Lower lobe of right lung (tissue), 2 donors: ENCODE data around the gene DDX11. TPM values are rescaled to one million over a fixed set of nuclear protein-coding genes. Genes with fewer than 3 reads are reported as not detected.
"Not testable (repeated sequence)": the region's sequence is repeated elsewhere in the genome, so short reads cannot be mapped to it uniquely, and the experiment has no call there.

Experiments
- ATAC-seq, 2 donors: fragments of 200-7000 bp; cut with Tn5 transposase; one replicate each; pipeline ENCODE4 v1.9.1; 2020 to 2022; ENCODE audit warnings: mild to moderate bottlenecking in 2 of 2, moderate library complexity in 2 of 2
- DNase-seq: peaks from one replicate; pipeline ENCODE4 v3.0.0-alpha.2; 2020
- H3K27ac ChIP-seq: fragments of 200-600 bp; one replicate; pipeline ENCODE4 v1.8.0; 2022
- H3K27me3 ChIP-seq: fragments of 200-600 bp; one replicate; pipeline ENCODE4 v1.8.0; 2022; ENCODE audit warnings: low read depth
- H3K36me3 ChIP-seq: fragments of 200-600 bp; one replicate; pipeline ENCODE4 v1.8.0; 2022; ENCODE audit warnings: mild to moderate bottlenecking
- H3K4me1 ChIP-seq: fragments of 200-600 bp; one replicate; pipeline ENCODE4 v1.8.0; 2022
- H3K4me3 ChIP-seq: fragments of 200-600 bp; one replicate; pipeline ENCODE4 v1.8.0; 2022; ENCODE audit warnings: mild to moderate bottlenecking
- H3K9me3 ChIP-seq: fragments of 200-600 bp; one replicate; pipeline ENCODE4 v1.8.0; 2022
- intact Hi-C: fragments of 100-400 bp; cut with DNase I; formaldehyde crosslinking; loops from one replicate; pipeline ENCODE4 v1.11.0; 2022
- total RNA-seq: library from RNA; stranded (reverse); fragmentation: NEBNext Ultra II Directional; extraction: Animal tissue kit (Norgen Biotek cat#: 25700); gene quantifications from one replicate; pipeline ENCODE4 v1.2.1, GENCODE V29; 2021
- TF ChIP-seq, protein P1 (sequence below): fragments of 200-600 bp; IDR thresholded peaks from one replicate; pipeline ENCODE4 v1.8.0; 2022; ENCODE audit warnings: antibody characterized with exemption, mild to moderate bottlenecking
- donor health status: DM: no; HTN: yes; CAD: no; lungs with severe emphysema.

The DDX11 gene
- total RNA-seq, 1 donor from 2014 or later = 8.9 TPM

DNA sequence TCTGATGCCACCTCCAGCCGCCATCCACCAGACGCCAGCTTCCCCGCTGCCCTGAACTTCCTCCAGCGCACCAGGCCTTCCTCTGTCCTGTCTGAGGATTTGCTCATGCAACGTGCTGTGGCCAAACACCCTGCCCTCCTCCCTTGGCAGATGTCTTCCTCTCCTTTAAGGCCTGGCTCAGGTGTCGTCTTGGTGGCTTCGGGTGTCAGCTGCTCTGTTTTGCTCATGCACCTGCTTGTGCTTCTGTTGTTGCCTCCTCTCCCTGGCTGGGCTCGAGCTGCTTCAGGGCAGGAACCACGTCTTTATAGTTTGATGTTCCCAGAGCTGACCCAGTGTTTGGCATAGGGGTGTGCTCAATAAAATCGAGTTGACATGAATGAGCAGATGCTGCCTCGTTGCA, 12.4 kb downstream of the DDX11 start:
- H3K27me3 ChIP-seq, H3K27ac ChIP-seq, DNase-seq, H3K4me1 ChIP-seq, ATAC-seq, intact Hi-C loops, H3K4me3 ChIP-seq, H3K36me3 ChIP-seq, H3K9me3 ChIP-seq: not testable (repeated sequence)

DNA sequence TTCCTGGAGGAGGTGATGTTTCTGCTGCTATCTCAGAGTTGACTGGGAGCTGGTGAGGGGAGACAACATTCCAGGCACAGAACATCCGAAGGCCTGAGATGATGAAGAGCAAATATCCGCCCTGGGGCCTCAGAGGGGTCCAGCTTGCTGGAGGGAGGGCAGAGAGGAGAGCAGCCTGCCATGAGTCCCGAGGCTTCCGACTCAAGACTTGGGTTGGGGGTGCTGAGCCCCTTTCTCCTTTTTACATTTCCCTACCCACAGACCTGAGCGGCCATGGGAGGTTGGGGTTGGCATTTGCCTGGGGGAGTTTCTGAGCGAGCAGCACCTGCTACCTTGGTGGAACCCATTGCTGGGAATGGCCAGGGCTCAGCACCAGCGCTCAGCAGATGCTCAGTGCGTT, 13.8 kb downstream of the DDX11 start:
- intact Hi-C loops, H3K4me3 ChIP-seq, H3K27me3 ChIP-seq, H3K27ac ChIP-seq, DNase-seq, ATAC-seq, H3K9me3 ChIP-seq, H3K4me1 ChIP-seq, H3K36me3 ChIP-seq: not testable (repeated sequence)

DNA sequence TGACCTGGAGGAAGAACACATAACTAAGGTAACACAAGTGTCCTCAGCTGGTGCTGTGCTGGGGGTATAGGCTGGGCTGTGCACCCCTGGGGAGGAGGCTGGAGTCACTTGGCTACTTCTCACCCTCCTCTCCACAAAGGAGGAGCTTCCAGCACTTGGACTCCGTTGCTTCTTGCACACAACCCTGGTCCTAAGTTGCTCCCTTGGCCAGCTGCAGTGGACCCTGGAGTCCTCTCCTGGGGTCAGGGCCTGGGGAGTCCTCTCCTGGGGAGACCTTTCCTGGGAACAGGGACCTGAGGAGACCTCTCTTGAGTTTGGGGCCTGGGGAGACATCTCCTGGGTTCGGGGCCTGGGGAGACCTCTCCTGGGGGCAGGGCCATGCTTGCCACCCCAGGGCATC, 14.3 kb downstream of the DDX11 start:
- H3K27ac ChIP-seq, H3K9me3 ChIP-seq, ATAC-seq, H3K27me3 ChIP-seq, DNase-seq, H3K4me1 ChIP-seq, H3K36me3 ChIP-seq, intact Hi-C loops, H3K4me3 ChIP-seq: not testable (repeated sequence)

DNA sequence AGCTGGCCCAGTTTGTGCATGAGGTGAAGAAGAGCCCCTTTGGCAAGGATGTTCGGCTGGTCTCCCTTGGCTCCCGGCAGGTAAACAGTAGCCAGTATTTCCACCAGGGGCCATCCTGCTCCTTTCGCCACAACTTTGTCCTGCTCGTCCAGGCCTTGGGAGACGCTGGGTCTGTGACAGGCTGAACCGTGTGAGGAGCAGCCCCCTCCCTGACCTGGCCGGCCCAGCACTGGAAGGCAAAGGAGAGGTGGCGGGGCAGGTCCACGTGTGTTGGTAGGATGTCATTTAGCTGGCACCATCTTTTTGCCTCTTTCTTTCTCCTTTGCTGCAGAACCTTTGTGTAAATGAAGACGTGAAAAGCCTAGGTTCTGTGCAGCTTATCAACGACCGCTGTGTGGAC, 15.4 kb downstream of the DDX11 start:
- no peaks in the 10 kb centered on the region for H3K27me3 ChIP-seq
- H3K27ac ChIP-seq = no peak overlapping the region
- no peak overlapping the region for H3K4me3 ChIP-seq
- H3K36me3 ChIP-seq = no peaks in the 10 kb centered on the region
- H3K4me1 ChIP-seq = no peaks in the 10 kb centered on the region
- no peaks in the 10 kb centered on the region for H3K9me3 ChIP-seq
- ATAC-seq = no peak
- intact Hi-C loops = no loop called here
- TF ChIP-seq, protein P1, sequence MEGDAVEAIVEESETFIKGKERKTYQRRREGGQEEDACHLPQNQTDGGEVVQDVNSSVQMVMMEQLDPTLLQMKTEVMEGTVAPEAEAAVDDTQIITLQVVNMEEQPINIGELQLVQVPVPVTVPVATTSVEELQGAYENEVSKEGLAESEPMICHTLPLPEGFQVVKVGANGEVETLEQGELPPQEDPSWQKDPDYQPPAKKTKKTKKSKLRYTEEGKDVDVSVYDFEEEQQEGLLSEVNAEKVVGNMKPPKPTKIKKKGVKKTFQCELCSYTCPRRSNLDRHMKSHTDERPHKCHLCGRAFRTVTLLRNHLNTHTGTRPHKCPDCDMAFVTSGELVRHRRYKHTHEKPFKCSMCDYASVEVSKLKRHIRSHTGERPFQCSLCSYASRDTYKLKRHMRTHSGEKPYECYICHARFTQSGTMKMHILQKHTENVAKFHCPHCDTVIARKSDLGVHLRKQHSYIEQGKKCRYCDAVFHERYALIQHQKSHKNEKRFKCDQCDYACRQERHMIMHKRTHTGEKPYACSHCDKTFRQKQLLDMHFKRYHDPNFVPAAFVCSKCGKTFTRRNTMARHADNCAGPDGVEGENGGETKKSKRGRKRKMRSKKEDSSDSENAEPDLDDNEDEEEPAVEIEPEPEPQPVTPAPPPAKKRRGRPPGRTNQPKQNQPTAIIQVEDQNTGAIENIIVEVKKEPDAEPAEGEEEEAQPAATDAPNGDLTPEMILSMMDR = no peak
- no peak for DNase-seq

DNA sequence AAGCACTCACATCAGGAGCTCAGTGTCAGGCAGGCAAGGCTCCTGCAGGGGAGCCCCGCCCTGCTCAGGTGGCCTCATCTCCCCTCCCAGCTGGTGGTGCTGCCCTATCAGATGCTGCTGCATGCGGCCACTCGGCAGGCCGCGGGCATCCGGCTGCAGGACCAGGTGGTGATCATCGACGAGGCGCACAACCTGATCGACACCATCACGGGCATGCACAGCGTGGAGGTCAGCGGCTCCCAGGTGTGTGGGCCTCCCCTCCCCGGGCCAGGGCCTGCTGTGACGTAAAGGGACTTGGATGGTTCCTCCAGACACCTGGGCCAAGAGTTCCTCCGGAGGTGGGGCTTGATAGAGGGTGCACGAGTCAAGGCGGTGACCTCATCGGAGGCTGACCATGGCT, 18.0 kb downstream of the DDX11 start:
- H3K4me1 ChIP-seq, H3K4me3 ChIP-seq, H3K9me3 ChIP-seq, H3K27ac ChIP-seq, intact Hi-C loops, DNase-seq, H3K36me3 ChIP-seq, H3K27me3 ChIP-seq, ATAC-seq: not testable (repeated sequence)

DNA sequence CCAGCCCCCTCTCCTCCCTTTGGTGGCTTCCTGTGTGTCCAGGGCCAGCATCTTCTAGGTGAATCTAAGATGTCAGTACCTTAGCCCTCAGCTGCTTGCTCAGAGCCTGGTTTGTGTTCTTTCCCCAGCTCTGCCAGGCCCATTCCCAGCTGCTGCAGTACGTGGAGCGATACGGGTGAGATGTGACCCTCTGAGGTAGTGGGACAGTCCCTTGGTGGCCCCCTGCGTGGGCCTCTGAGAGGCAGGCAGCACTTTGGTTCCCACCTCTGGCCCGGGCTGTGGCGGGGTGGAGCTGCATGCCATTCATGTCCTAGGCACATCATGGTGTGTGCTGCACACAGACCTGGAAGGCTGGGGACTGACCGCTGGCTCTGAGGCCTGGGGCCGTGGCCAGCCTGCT, 19.1 kb downstream of the DDX11 start:
- intact Hi-C loops, H3K27ac ChIP-seq, H3K4me3 ChIP-seq, DNase-seq, ATAC-seq, H3K4me1 ChIP-seq, H3K9me3 ChIP-seq, H3K27me3 ChIP-seq, H3K36me3 ChIP-seq: not testable (repeated sequence)

DNA sequence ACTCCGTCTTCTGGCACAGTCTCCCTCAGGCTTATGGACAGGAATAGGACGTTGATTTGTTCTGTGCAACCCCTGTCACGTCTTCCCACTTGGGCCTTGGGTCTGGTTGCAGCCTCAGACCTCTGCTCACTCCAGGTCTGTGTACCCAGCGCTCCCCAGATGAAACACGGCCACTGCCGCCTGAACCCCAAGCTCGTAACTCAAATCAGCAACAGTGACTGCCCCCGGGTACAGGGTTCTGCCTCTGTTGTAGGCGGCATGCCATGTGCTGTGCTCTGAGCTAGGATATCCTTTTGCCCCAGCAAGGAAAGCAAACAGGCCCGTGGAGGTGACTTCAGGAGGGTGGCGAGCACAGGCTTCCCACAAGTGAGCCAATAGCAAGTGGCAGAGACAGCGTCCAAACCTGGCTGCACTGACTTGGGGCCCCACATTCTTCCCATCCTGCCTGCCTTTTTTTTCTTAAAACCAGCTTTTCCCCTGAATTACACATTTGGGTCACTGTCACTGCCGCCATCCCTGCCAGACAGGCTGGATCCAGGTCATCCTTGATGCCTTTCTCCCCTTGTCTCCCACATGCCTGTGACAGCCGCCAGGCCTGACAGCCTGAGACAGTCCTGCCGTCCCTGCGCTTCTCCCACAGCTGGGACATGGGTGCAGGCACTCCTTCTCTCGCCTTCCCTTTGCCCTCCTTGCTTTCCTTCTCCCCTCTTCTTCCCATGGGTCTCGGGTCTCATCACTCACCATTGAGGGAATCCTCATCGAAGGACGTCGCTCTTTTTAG, 21.6 kb downstream of the DDX11 start:
- H3K27me3 ChIP-seq, intact Hi-C loops, H3K9me3 ChIP-seq, H3K4me3 ChIP-seq, ATAC-seq, H3K36me3 ChIP-seq, H3K4me1 ChIP-seq, DNase-seq, H3K27ac ChIP-seq: not testable (repeated sequence)

DNA sequence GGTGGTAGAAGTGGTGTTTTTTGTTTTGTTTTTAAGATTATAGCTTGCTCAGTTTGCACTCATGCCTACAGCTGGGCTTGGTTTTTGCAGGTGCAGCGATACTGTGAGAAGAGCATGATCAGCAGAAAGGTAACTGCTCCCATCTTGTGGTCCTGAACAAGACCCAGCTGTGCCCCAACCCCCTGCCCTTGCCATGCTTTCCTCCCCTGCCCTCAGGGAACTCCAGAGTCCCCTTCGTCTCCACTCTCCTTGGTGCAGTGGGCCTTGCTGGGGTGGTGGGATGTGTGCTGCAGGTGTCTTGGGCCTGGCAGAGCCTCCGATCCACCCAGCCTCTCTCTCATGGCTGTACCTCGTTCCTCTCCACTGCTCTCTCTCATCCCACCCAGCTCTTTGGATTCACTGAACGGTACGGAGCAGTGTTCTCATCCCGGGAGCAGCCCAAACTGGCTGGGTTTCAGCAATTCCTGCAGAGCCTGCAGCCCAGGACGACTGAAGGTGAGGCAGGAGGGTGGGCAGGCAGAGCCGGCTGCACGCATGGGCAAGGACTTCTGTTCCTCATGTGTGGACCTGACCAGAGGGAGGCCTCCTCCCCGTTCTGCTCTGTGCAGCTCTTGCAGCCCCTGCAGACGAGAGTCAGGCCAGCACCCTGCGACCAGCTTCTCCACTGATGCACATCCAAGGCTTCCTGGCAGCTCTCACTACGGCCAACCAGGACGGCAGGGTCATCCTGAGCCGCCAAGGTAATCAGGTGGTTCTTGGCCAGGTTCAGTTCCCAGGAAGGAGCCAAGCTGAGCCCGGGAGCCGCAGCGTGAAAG, 22.8 kb downstream of the DDX11 start:
- intact Hi-C loops, H3K27ac ChIP-seq, H3K27me3 ChIP-seq, ATAC-seq, H3K4me1 ChIP-seq, H3K36me3 ChIP-seq, H3K4me3 ChIP-seq, H3K9me3 ChIP-seq, DNase-seq: not testable (repeated sequence)

DNA sequence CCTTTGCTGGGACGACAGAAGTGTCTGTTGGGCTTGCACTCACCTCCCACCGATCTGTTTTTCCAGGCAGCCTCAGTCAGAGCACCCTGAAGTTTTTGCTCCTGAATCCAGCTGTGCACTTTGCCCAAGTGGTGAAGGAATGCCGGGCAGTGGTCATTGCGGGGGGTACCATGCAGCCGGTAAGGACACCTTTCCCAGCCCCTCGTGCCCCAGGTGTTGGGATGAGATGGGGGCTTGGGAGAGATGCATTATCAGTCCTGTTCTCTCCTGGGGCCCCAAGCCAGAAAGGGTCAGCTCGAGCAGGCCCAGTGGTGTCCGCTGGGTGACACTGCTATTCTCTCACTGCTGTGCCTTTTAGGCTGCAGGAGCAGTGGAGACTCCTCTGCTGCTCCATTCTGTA, 24.2 kb downstream of the DDX11 start:
- H3K27ac ChIP-seq, H3K27me3 ChIP-seq, intact Hi-C loops, H3K9me3 ChIP-seq, ATAC-seq, H3K36me3 ChIP-seq, H3K4me1 ChIP-seq, DNase-seq, H3K4me3 ChIP-seq: not testable (repeated sequence)

DNA sequence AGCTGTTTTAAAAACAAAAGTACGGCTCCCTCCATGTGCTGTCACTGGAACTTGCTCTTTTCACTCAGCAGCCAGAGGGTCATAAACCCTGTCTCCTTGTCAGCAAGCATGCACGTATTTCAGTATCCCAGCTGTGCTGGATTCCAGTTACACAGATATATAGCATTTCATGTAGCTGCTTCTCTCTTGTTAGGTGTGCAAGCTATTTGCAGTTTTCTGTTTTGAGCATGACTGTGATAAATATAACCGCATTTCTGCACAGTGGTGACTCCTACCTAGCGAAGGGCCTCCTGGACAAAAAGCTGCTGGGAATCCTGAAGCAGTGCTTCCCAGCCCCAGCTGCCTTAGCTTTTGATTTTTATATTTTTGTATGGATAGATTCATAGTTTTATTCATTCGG, 24.7 kb downstream of the DDX11 start:
- intact Hi-C loops, H3K27ac ChIP-seq, H3K9me3 ChIP-seq, H3K27me3 ChIP-seq, DNase-seq, H3K4me1 ChIP-seq, ATAC-seq, H3K36me3 ChIP-seq, H3K4me3 ChIP-seq: not testable (repeated sequence)

DNA sequence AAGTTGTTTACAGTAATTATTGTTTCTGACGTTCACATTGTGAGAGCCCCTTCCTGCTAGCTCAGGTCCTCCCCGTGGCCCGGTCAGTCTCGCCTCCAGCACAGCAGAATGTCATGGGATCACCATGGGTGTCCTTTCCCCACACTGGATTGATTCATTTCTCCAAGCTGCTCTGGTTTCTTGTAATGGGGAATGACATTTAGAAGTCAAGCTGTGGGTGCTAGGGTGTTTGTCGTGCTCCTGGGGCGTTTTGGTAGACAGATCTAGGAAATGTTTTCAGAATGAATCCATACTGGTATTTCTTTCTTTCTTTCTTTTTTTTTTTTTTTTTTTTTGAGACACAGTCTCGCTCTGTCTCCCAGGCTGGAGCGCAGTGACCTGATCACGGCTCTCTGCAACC, 25.1 kb downstream of the DDX11 start:
- H3K27ac ChIP-seq, DNase-seq, intact Hi-C loops, H3K4me1 ChIP-seq, H3K4me3 ChIP-seq, ATAC-seq, H3K27me3 ChIP-seq, H3K9me3 ChIP-seq, H3K36me3 ChIP-seq: not testable (repeated sequence)

DNA sequence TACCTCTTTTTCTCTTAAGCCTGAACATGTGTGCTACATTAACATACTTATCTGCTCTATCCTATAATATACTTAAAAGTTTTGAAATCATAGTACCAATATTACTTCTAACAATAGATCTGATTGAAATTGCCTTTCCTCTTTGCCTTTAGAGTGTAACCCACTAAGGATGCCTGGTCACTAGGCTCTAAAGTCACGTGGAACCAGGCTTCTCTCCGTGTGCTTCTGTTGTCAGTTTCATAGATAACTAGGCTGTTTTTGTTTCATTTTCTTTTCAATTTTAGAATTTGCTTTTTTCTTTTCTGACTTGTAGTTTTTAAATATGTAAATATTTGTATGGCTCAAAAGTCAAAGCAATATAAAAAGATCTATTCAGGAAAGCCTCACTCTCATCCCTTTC, 25.8 kb downstream of the DDX11 start:
- H3K4me1 ChIP-seq, ATAC-seq, H3K4me3 ChIP-seq, H3K27ac ChIP-seq, intact Hi-C loops, DNase-seq, H3K36me3 ChIP-seq, H3K27me3 ChIP-seq, H3K9me3 ChIP-seq: not testable (repeated sequence)
